OCI-LY1 (cell line): ENCODE results near the gene NDST4.

Experiments
- H2AFZ ChIP-seq: fragments of 200-600 bp; sonication (generic), shearing (Covaris generic); 2 replicates; pipeline ENCODE4 v1.6.0; 2014; ENCODE audit warnings: antibody characterized with exemption, mild to moderate bottlenecking, low read length
- H3F3A ChIP-seq: fragments of 200-600 bp; sonication (generic), shearing (Covaris generic); 2 replicates; pipeline ENCODE4 v1.6.0; 2014; ENCODE audit warnings: mild to moderate bottlenecking, antibody characterized with exemption, low read length, moderate library complexity; ENCODE audit not compliant: insufficient read depth
- H3K27ac ChIP-seq: fragments of 200-600 bp; sonication (generic); 2 replicates; pipeline ENCODE4 v1.5.1; 2014; ENCODE audit warnings: low read length, mixed run types, mild to moderate bottlenecking, low read depth; ENCODE audit not compliant: poor library complexity, severe bottlenecking
- H3K27me3 ChIP-seq: fragments of 200-600 bp; sonication (generic); 2 replicates; pipeline ENCODE4 v1.6.0; 2014; ENCODE audit warnings: antibody characterized with exemption, mild to moderate bottlenecking, low read length, moderate library complexity; ENCODE audit not compliant: insufficient read depth
- H3K36me3 ChIP-seq: fragments of 200-600 bp; sonication (generic); 2 replicates; pipeline ENCODE4 v1.6.1; 2014; ENCODE audit warnings: mild to moderate bottlenecking, antibody characterized with exemption, low read length, moderate library complexity, mixed read lengths; ENCODE audit not compliant: insufficient read depth
- H3K4me1 ChIP-seq: fragments of 200-600 bp; sonication (generic); 2 replicates; pipeline ENCODE4 v1.5.1; 2014; ENCODE audit warnings: mild to moderate bottlenecking, low read length, moderate library complexity; ENCODE audit not compliant: insufficient read depth, severe bottlenecking
- H3K4me2 ChIP-seq: fragments of 200-600 bp; sonication (generic), shearing (Covaris generic); 2 replicates; pipeline ENCODE4 v1.6.1; 2014; ENCODE audit warnings: low read length
- H3K4me3 ChIP-seq: fragments of 200-600 bp; sonication (generic); 2 replicates; pipeline ENCODE4 v1.5.1; 2014; ENCODE audit warnings: low read length, low read depth, mild to moderate bottlenecking, mixed read lengths; ENCODE audit not compliant: poor library complexity, severe bottlenecking
- H3K79me2 ChIP-seq: fragments of 200-600 bp; shearing (Covaris generic); 2 replicates; pipeline ENCODE4 v1.6.1; 2016; ENCODE audit warnings: mixed run types, low read length, mixed read lengths; ENCODE audit not compliant: insufficient read depth
- H3K9ac ChIP-seq: fragments of 200-600 bp; sonication (generic), shearing (Covaris generic); 2 replicates; pipeline ENCODE4 v1.6.1; 2014; ENCODE audit warnings: mild to moderate bottlenecking, low read length, mixed read lengths
- H3K9me2 ChIP-seq: fragments of 200-600 bp; sonication (generic), shearing (Covaris generic); 2 replicates; pipeline ENCODE4 v1.6.1; 2014; ENCODE audit warnings: low read depth, mild to moderate bottlenecking, low read length, mixed read lengths
- H3K9me3 ChIP-seq: fragments of 200-600 bp; shearing (Covaris generic); 2 replicates; pipeline ENCODE4 v1.6.1; 2014; ENCODE audit warnings: low read length, mixed read lengths
- H4K20me1 ChIP-seq: fragments of 200-600 bp; sonication (generic), shearing (Covaris generic); 2 replicates; pipeline ENCODE4 v1.6.0; 2016; ENCODE audit warnings: mild to moderate bottlenecking, low read length; ENCODE audit not compliant: insufficient read depth
- CTCF ChIP-seq: fragments of 200-600 bp; sonication (generic), shearing (Covaris generic); IDR thresholded peaks from 2 replicates; pipeline ENCODE4 v1.5.1; 2017; ENCODE audit warnings: mild to moderate bottlenecking, antibody characterized with exemption, low read length, moderate library complexity, mixed read lengths
- EZH2 ChIP-seq: fragments of 200-600 bp; sonication (generic), shearing (Covaris generic); IDR thresholded peaks from 2 replicates; pipeline ENCODE4 v1.8.0; 2017; ENCODE audit warnings: borderline replicate concordance, mixed run types, mild to moderate bottlenecking, antibody characterized with exemption, low read length, moderate library complexity, mixed read lengths

Gene NDST4

GRCh38 chr4:115113506-115114106 lies at the start of gene NDST4:
Gene NDST4 (minus strand): TSS chr4:115113620. CDS start chr4:115077036, 36,584 bp downstream.
- Histone ChIP-seq H3F3A (no peaks in the 10 kb centered on the region), H3K9me3 (no peaks in the 10 kb centered on the region), H3K9me2 (no peaks in the 10 kb centered on the region), H3K36me3 (no peaks in the 10 kb centered on the region), H3K9ac (no peak within 1 kb of the TSS), H3K27me3 (no peaks in the 10 kb centered on the region), H2AFZ (no peak within 1 kb of the TSS), H4K20me1 (no peaks in the 10 kb centered on the region), H3K79me2 (no peaks in the 10 kb centered on the region), H3K4me1 (no peaks in the 10 kb centered on the region), H3K4me3 (no peak within 1 kb of the TSS), H3K27ac (no peak within 1 kb of the TSS), H3K4me2 (no peak within 1 kb of the TSS)
- no peak for TF ChIP-seq EZH2
- no peak for TF ChIP-seq CTCF

GRCh38 chr4:115159141-115159540 lies 45.7 kb upstream of the NDST4 start:
- Histone ChIP-seq H3K4me2 (no peak overlapping the region), H3K4me3 (no peak overlapping the region), H3K9ac (no peak overlapping the region), H3F3A (no peaks in the 10 kb centered on the region), H3K9me3 (no peaks in the 10 kb centered on the region), H2AFZ (no peak overlapping the region), H3K9me2 (no peaks in the 10 kb centered on the region), H3K27me3 (no peaks in the 10 kb centered on the region), H3K27ac (no peak overlapping the region), H3K36me3 (no peaks in the 10 kb centered on the region), H4K20me1 (no peaks in the 10 kb centered on the region), H3K4me1 (no peaks in the 10 kb centered on the region), H3K79me2 (no peaks in the 10 kb centered on the region)
- no peak for TF ChIP-seq CTCF
- TF ChIP-seq EZH2: no peak

- TF ChIP-seq EZH2 (no peak), CTCF (no peak)
- Histone ChIP-seq H3K4me1 (no peaks in the 10 kb centered on the region), H3F3A (no peaks in the 10 kb centered on the region), H3K9ac (no peak overlapping the region), H3K79me2 (no peaks in the 10 kb centered on the region), H3K27ac (no peak overlapping the region), H3K4me3 (no peak overlapping the region), H3K9me3 (no peaks in the 10 kb centered on the region), H2AFZ (no peak overlapping the region), H3K36me3 (no peaks in the 10 kb centered on the region), H3K4me2 (no peak overlapping the region), H4K20me1 (no peaks in the 10 kb centered on the region), H3K9me2 (no peaks in the 10 kb centered on the region), H3K27me3 (no peaks in the 10 kb centered on the region)
Observed at GRCh38 chr4:115158296-115158695, 44.9 kb upstream of the NDST4 start.
